SU-DHL-6 (cell line): ENCODE results near the gene PFN4.

Experiments used
- CTCF ChIP-seq: fragments of 200-600 bp; sonication (generic); IDR thresholded peaks from one replicate; pipeline ENCODE4 v1.5.1; 2017; ENCODE audit warnings: antibody characterized with exemption, mild to moderate bottlenecking, low read length, moderate library complexity; ENCODE audit not compliant: insufficient read depth, poor library complexity, severe bottlenecking
- EZH2phosphoT487 ChIP-seq: fragments of 200-600 bp; sonication (generic), shearing (Covaris generic); conservative IDR thresholded peaks from 2 replicates; pipeline ENCODE4 v1.6.1; 2018; ENCODE audit warnings: mild to moderate bottlenecking, antibody characterized with exemption, low read length, moderate library complexity, mixed read lengths

GRCh38 chr2:24169023-24169422 lies 45.9 kb upstream of the PFN4 start:
- TF ChIP-seq CTCF (no peak), EZH2phosphoT487 (no peak)
